Liver (tissue), 3 donors: Measurements from ENCODE around the gene CRK.

Source experiments
- CTCF ChIP-seq: fragments of 150-350 bp; IDR thresholded peaks from 2 replicates; pipeline ENCODE4 v1.5.1; 2017; ENCODE audit warnings: improper control_type of control experiment, low read depth, low read length; ENCODE audit not compliant: missing input control
- RAD21 ChIP-seq, 2 donors: IDR thresholded peaks; 2 replicates each; pipeline ENCODE4 v1.6.1; 2016; ENCODE audit warnings: antibody characterized with exemption in 2 of 2, mild to moderate bottlenecking in 2 of 2
- REST ChIP-seq: IDR thresholded peaks from 2 replicates; pipeline ENCODE4 v1.6.1; 2016; ENCODE audit warnings: antibody characterized with exemption, mild to moderate bottlenecking
- donor health status: healthy.
- donor health status: healthy.

- TF ChIP-seq RAD21 (IDR thresholded peaks at IDR 0.05) (no peak), REST (no peak), CTCF (no peak)
Observed at GRCh38 chr17:1505586-1505985, 49.6 kb upstream of the CRK start.
